GM23248 (cell line): Measurements from ENCODE around the gene DLST.

Experiments used
- EZH2 ChIP-seq: fragments of 200-600 bp; sonication (generic); IDR thresholded peaks from 2 replicates; pipeline ENCODE4 v1.6.1; 2018; ENCODE audit warnings: antibody characterized with exemption, mild to moderate bottlenecking; ENCODE audit not compliant: insufficient read depth, poor library complexity, severe bottlenecking
- EZH2phosphoT487 ChIP-seq: fragments of 200-600 bp; sonication (generic); IDR thresholded peaks from 2 replicates; pipeline ENCODE4 v1.6.1; 2018; ENCODE audit warnings: antibody characterized with exemption, moderate library complexity, mild to moderate bottlenecking, low read depth; ENCODE audit not compliant: insufficient read depth

DNA sequence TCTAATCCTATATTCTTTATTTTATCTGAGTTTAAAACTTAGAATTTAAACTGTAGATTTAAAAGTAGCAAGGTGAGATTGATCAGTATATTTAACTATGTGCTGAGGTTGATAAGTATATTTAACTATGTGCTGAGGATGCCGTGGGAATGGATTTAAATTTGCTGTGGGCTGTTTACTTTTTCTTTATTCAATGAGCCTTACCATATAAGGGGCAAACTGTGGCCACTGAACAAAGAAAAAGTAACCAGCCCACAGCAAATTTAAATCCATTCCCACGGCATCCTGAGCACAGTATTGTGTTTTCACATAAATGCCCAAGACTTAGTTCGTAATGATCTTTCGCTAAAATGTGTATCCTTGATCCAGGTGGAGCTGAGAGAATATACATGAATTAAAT is 48.9 kb upstream of the DLST start:
- TF ChIP-seq EZH2 = no peak
- TF ChIP-seq EZH2phosphoT487 = no peak
